ENCODE data around the gene ZFYVE19. TPM values are rescaled to one million over a fixed set of nuclear protein-coding genes. Genes with fewer than 3 reads are reported as not detected.

The ZFYVE19 gene
- total and polyA plus RNA-seq, 2 of the 13 experiments (the other 11 are each of a cell fraction or from before 2014, with no cell fraction given): 23.3 to 44.0 TPM

DNA sequence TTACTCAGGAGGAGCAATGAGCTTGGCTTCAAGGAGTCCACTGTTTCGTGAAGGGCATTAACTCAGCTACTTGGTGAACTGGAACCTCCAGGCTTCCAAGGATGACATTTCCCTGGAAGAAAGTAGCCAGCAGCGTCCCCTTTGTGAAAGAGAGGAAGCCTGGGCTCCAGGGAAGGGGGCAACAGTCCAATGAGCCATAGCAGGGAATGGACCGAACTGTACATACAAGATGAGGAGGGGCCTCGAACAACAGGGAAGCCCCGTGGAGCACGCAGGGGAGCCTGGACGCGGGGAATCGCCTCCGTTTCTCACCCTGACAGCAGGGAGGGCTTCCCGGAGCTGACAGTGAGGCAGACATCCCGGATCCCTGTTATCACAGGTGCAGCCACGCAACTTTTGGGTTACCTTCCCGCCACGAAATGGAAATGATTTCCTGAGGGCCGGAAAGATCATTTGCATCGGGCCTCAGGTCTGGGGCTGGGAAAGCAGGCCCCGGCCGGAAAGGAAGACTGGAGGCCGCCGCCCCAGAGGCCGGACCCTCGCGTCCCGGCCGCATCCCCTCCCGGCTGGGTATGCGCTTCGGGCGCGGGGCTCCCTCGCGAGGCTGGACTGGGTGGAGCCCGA is 36.5 kb downstream of the ZFYVE19 start:
- BruUV-seq (replicated peaks): no TSS peak
- ChIA-PET CTCF (ENCODE audit: low intra/inter-chr PET ratio, low total read pairs) (no interaction called here), POLR2A (interaction anchor here (0.9 kb wide), 1 partner anchor 51 kb away, joined by 3 read pairs; the partner anchor contains the start of gene VPS18)
- intact Hi-C loops (cut with micrococcal nuclease; ENCODE audit: unreplicated experiment): no loop called here
- DNase-seq (ENCODE audit: low spot score) (no peak), FAIRE-seq (no peak), ATAC-seq (no peak)
- H2AFZ ChIP-seq (ENCODE audit: low read length): peak overlapping the region; percentile 60
- H3K9ac ChIP-seq (ENCODE audit: insufficient read depth, low read depth, low read length): peak overlapping the region; percentile 38; the same call in 1 of the 2 replicates
- WGBS (ENCODE audit: low lambda C conversion rate): 11% methylated on average over 4 of the region's 34 CpGs
- H3K4me1 ChIP-seq (ENCODE audit: insufficient read depth, low read length): peaks cover 48% of the 10 kb centered on the region
- no peaks in the 10 kb centered on the region for H3K9me3 ChIP-seq (ENCODE audit: low read length)
- H3K4me2 ChIP-seq (ENCODE audit: low read depth, low read length): peak overlapping the region; percentile 98
- no peaks in the 10 kb centered on the region for H3K36me3 ChIP-seq (replicated peaks in 1 of 2; ENCODE audit: control insufficient read depth in 1 of 2, insufficient read depth in 2 of 2, low read length in 2 of 2)
- no peak overlapping the region for H3K27ac ChIP-seq (ENCODE audit: extremely low read length, insufficient read depth, low read length)
- in situ Hi-C loops (cut with HindIII; ENCODE audit: extremely low pct_ligation_motif_present, low pct_unique_long_range_greater_than_20kb): no loop called here
- no peaks in the 10 kb centered on the region for H3K79me2 ChIP-seq (ENCODE audit: insufficient read depth, low read length)
- H3K27me3 ChIP-seq (ENCODE audit: control insufficient read depth in 1 of 2, insufficient read depth in 2 of 2, low read length in 2 of 2): peaks cover 4 to 17% of the 10 kb centered on the region in 2 experiments; a peak in 3 of 5 replicates
- peak overlapping the region; percentile 37 to 73 (median 51) for H3K4me3 ChIP-seq (replicated peaks in 1 of 3; ENCODE audit: insufficient read depth in 1 of 3, low read depth in 2 of 3, low read length in 3 of 3)
- no peaks in the 10 kb centered on the region for H4K20me1 ChIP-seq (ENCODE audit: insufficient read depth, low read length)
- TF ChIP-seq EHMT2 (IDR thresholded peaks at IDR 0.05; ENCODE audit: borderline replicate concordance, low read depth, low read length) (no peak), ZNF687 (CRISPR knock-in tag; IDR thresholded peaks at IDR 0.05) (peak; percentile 51), ZNF558 (CRISPR knock-in tag; IDR thresholded peaks at IDR 0.05; ENCODE audit: borderline replicate concordance) (no peak), ZNF891 (CRISPR knock-in tag; IDR thresholded peaks at IDR 0.05) (peak; percentile 27; the same call in 1 of the 2 replicates), ZNF513 (CRISPR knock-in tag; conservative IDR thresholded peaks at IDR 0.05) (no peak), LCORL (IDR thresholded peaks at IDR 0.05) (no peak), LCORL (CRISPR knock-in tag; IDR thresholded peaks at IDR 0.05) (no peak), BCL6 (CRISPR knock-in tag; IDR thresholded peaks at IDR 0.05) (no peak), ZSCAN20 (CRISPR knock-in tag; IDR thresholded peaks at IDR 0.05; ENCODE audit: borderline replicate concordance) (no peak), ZNF256 (CRISPR knock-in tag; conservative IDR thresholded peaks at IDR 0.05) (no peak), ZFX (CRISPR knock-in tag; IDR thresholded peaks at IDR 0.05; ENCODE audit: low read depth) (peak; percentile 73), ZNF512B (CRISPR knock-in tag; IDR thresholded peaks at IDR 0.05; ENCODE audit: borderline replicate concordance) (no peak), MAF1 (CRISPR knock-in tag; IDR thresholded peaks at IDR 0.05; ENCODE audit: borderline replicate concordance) (no peak)
- TF ChIP-seq, protein P1, sequence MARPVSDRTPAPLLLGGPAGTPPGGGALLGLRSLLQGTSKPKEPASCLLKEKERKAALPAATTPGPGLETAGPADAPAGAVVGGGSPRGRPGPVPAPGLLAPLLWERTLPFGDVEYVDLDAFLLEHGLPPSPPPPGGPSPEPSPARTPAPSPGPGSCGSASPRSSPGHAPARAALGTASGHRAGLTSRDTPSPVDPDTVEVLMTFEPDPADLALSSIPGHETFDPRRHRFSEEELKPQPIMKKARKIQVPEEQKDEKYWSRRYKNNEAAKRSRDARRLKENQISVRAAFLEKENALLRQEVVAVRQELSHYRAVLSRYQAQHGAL (CRISPR knock-in tag; IDR thresholded peaks at IDR 0.05; ENCODE audit: not compliant biosample characterization): no peak

All from HepG2 (cell line).